ENCODE data around the gene WRNIP1. TPM values are rescaled to one million over a fixed set of nuclear protein-coding genes. Genes with fewer than 3 reads are reported as not detected.

The WRNIP1 gene
- total and polyA plus RNA-seq, 9 of the 15 experiments (the other 6 are each of a cell fraction or from before 2014, with no cell fraction given), result 13.2 to 63.6 (median 48.6) TPM

- TF ChIP-seq CREB5 (CRISPR knock-in tag; IDR thresholded peaks at IDR 0.05) (no peak), RBM17 (IDR thresholded peaks at IDR 0.05; ENCODE audit: borderline replicate concordance, low read depth, low read length) (no peak), XRCC5 (IDR thresholded peaks at IDR 0.05; ENCODE audit: low read depth, low read length) (no peak), IRF2 (CRISPR knock-in tag; IDR thresholded peaks at IDR 0.05) (no peak), ZBTB34 (CRISPR knock-in tag; IDR thresholded peaks at IDR 0.05) (no peak), TFAP4 (CRISPR knock-in tag; IDR thresholded peaks at IDR 0.05; ENCODE audit: borderline replicate concordance) (peak; percentile 50; the same call in 1 of the 2 replicates), ZKSCAN3 (CRISPR knock-in tag; IDR thresholded peaks at IDR 0.05) (no peak), ZBED1 (IDR thresholded peaks at IDR 0.05) (0 out of 2 replicates have a peak, but pooled peaks have one; percentile 32), CHD1 (IDR thresholded peaks at IDR 0.05; ENCODE audit: low read length) (no peak), HOMEZ (CRISPR knock-in tag; IDR thresholded peaks at IDR 0.05) (no peak), ESRRA (IDR thresholded peaks at IDR 0.05; ENCODE audit: borderline replicate concordance, low read depth) (no peak), ZNF175 (CRISPR knock-in tag; IDR thresholded peaks at IDR 0.05; ENCODE audit: low read depth) (no peak), PBX2 (CRISPR knock-in tag; IDR thresholded peaks at IDR 0.05; ENCODE audit: low read depth) (no peak), PBX2 (tag; conservative IDR thresholded peaks at IDR 0.05; ENCODE audit: low read depth) (no peak), MCM3 (IDR thresholded peaks at IDR 0.05) (no peak), GTF3C2 (IDR thresholded peaks at IDR 0.05; ENCODE audit: borderline replicate concordance, extremely low read depth, insufficient read length) (no peak)
These were observed 5.0 kb downstream of the WRNIP1 start (continued) for GRCh38 chr6:2770171-2770570.
